ENCODE data around the gene ALDH5A1. TPM values are rescaled to one million over a fixed set of nuclear protein-coding genes. Genes with fewer than 3 reads are reported as not detected.

The ALDH5A1 gene
- total RNA-seq, 1 donor from 2014 or later = 27.6 TPM

GRCh38 chr6:24517659-24518543, 23.1 kb downstream of the ALDH5A1 start:
- no peak overlapping the region for H3K4me3 ChIP-seq
- no peak for DNase-seq
- TF ChIP-seq, protein P1, sequence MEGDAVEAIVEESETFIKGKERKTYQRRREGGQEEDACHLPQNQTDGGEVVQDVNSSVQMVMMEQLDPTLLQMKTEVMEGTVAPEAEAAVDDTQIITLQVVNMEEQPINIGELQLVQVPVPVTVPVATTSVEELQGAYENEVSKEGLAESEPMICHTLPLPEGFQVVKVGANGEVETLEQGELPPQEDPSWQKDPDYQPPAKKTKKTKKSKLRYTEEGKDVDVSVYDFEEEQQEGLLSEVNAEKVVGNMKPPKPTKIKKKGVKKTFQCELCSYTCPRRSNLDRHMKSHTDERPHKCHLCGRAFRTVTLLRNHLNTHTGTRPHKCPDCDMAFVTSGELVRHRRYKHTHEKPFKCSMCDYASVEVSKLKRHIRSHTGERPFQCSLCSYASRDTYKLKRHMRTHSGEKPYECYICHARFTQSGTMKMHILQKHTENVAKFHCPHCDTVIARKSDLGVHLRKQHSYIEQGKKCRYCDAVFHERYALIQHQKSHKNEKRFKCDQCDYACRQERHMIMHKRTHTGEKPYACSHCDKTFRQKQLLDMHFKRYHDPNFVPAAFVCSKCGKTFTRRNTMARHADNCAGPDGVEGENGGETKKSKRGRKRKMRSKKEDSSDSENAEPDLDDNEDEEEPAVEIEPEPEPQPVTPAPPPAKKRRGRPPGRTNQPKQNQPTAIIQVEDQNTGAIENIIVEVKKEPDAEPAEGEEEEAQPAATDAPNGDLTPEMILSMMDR (IDR thresholded peaks at IDR 0.05; ENCODE audit: borderline replicate concordance) = no peak
- H3K27ac ChIP-seq (replicated peaks) = no peak overlapping the region
- intact Hi-C loops (cut with micrococcal nuclease) = loop anchor here (10.0 kb wide), 1 partner anchor 93 kb away; no protein-coding TSS in a partner anchor
- H3K27me3 ChIP-seq (ENCODE audit: low read depth) = no peaks in the 10 kb centered on the region
- H3K36me3 ChIP-seq = peaks cover 47% of the 10 kb centered on the region
- H3K4me1 ChIP-seq = no peaks in the 10 kb centered on the region
- no peaks in the 10 kb centered on the region for H3K9me3 ChIP-seq (replicated peaks)

DNA sequence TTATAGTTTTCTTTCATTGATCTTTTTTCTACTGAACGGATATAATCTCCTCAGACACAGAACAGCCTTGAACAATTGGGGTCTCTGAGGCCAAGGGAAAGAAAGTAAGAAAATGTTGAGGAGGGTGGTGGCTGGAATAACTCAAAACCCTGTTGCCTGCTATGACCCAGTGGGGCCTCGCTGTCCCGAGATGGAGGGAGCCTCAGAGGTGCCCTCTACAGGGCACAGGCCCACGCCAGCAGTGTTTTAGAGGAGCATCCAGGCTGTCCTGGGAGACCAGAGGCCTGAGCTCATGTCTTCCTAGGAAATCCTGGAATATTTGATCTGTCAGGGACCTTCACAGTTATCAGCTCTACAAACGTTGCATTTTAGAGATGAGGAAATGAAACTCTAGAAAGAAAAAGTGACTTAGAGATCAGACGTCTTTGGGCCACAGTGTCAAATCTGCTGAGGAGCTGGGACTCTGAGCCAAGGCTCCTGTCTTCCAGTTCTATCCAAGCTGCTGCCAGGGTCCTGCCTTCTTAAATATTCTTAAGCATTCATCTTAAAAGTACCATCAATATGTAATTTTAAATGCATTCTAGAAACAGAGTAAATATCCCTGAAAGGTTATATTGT, 26.3 kb downstream of the ALDH5A1 start:
- TF ChIP-seq, protein P1 (IDR thresholded peaks at IDR 0.05; ENCODE audit: borderline replicate concordance) = peak; percentile 66
- H3K27me3 ChIP-seq (ENCODE audit: low read depth) = no peaks in the 10 kb centered on the region
- no peaks in the 10 kb centered on the region for H3K9me3 ChIP-seq (replicated peaks)
- H3K36me3 ChIP-seq = peaks cover 21% of the 10 kb centered on the region
- H3K4me1 ChIP-seq = no peaks in the 10 kb centered on the region
- H3K4me3 ChIP-seq = no peak overlapping the region
- H3K27ac ChIP-seq (replicated peaks) = no peak overlapping the region
- intact Hi-C loops (cut with micrococcal nuclease) = no loop called here
- peak; percentile 40 for DNase-seq

DNA sequence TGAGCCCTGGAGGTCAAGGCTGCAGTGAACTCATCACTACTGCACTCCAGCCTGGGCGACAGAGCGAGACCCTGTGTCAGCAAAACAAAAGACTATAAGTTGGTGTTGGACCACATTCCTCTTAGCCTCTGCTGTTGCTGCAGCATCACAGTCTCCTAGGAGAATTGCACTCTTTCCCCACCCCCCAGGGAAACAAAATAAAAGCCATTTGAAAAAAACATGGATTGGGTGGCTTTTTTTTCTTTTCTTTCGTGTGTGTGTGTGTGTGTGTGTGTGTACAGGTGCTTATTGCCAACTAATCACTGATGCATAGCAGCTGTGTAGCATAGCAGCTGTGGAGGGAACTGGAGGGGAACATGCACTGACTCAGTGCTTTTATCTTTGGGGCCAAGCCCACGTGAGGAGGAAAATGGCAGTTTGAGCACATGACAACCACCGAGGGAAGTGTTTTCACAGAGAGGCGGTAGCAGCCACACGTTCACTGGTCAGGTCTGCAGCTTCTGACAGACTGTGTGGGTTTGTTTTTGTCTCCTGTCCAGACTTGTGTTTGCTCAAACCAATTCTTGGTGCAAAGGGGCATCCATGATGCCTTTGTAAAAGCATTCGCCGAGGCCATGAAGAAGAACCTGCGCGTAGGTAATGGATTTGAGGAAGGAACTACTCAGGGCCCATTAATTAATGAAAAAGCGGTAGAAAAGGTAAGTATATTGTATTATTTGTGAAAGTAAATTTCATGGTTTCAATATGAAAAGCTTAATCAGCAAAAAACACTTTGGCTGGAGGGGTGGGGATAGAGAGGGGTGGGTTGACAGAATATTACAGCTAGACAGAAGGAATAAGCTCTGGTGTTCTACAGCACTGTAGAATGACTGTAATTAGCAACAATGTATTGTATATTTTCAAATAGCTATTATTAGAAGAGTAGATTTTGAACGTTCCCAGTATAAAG, 27.7 kb downstream of the ALDH5A1 start:
- Histone ChIP-seq H3K4me3 (no peak overlapping the region), H3K4me1 (no peaks in the 10 kb centered on the region), H3K9me3 (replicated peaks) (no peaks in the 10 kb centered on the region), H3K27ac (replicated peaks) (no peak overlapping the region), H3K27me3 (ENCODE audit: low read depth) (no peaks in the 10 kb centered on the region), H3K36me3 (peaks cover 9% of the 10 kb centered on the region)
- DNase-seq = no peak
- TF ChIP-seq, protein P1 (IDR thresholded peaks at IDR 0.05; ENCODE audit: borderline replicate concordance) = no peak
- intact Hi-C loops (cut with micrococcal nuclease) = no loop called here

- H3K27me3 ChIP-seq (ENCODE audit: low read depth) = no peaks in the 10 kb centered on the region
- no peak overlapping the region for H3K27ac ChIP-seq (replicated peaks)
- no peaks in the 10 kb centered on the region for H3K4me1 ChIP-seq
- no peaks in the 10 kb centered on the region for H3K9me3 ChIP-seq (replicated peaks)
- TF ChIP-seq, protein P1 (IDR thresholded peaks at IDR 0.05; ENCODE audit: borderline replicate concordance) = no peak
- no peak overlapping the region for H3K4me3 ChIP-seq
- no peak for DNase-seq
- peaks cover 12% of the 10 kb centered on the region for H3K36me3 ChIP-seq
- intact Hi-C loops (cut with micrococcal nuclease) = no loop called here
Measured at GRCh38 chr6:24524329-24524728, 29.6 kb downstream of the ALDH5A1 start.

GRCh38 chr6:24524805-24525204, 30.0 kb downstream of the ALDH5A1 start:
- intact Hi-C loops (cut with micrococcal nuclease) = no loop called here
- TF ChIP-seq, protein P1 (IDR thresholded peaks at IDR 0.05; ENCODE audit: borderline replicate concordance) = peak; percentile 11
- no peak overlapping the region for H3K27ac ChIP-seq (replicated peaks)
- peaks cover 12% of the 10 kb centered on the region for H3K36me3 ChIP-seq
- DNase-seq = no peak
- no peaks in the 10 kb centered on the region for H3K27me3 ChIP-seq (ENCODE audit: low read depth)
- H3K4me1 ChIP-seq = no peaks in the 10 kb centered on the region
- H3K4me3 ChIP-seq = no peak overlapping the region
- H3K9me3 ChIP-seq (replicated peaks) = no peaks in the 10 kb centered on the region
